KMS-11 (cell line): ENCODE measurements around the gene TCEA3.

Source experiments
- H2AFZ ChIP-seq: fragments of 200-600 bp; sonication (generic); 2 replicates; pipeline ENCODE4 v1.6.1; 2016; ENCODE audit warnings: antibody characterized with exemption, mixed run types, low read depth
- H3K27ac ChIP-seq: fragments of 200-600 bp; sonication (generic); 2 replicates; pipeline ENCODE4 v1.6.1; 2016; ENCODE audit warnings: mild to moderate bottlenecking, mixed run types
- H3K27me3 ChIP-seq: fragments of 200-600 bp; sonication (generic); 2 replicates; pipeline ENCODE4 v1.6.1; 2017; ENCODE audit warnings: mild to moderate bottlenecking, low read depth, mixed run types, moderate library complexity; ENCODE audit not compliant: insufficient read depth
- H3K36me3 ChIP-seq: fragments of 200-600 bp; sonication (generic); 2 replicates; pipeline ENCODE4 v1.6.1; 2017; ENCODE audit warnings: mild to moderate bottlenecking, mixed run types; ENCODE audit not compliant: insufficient read depth
- H3K4me1 ChIP-seq: fragments of 200-600 bp; sonication (generic); 2 replicates; pipeline ENCODE4 v1.6.1; 2016; ENCODE audit warnings: mild to moderate bottlenecking, low read depth, mixed run types; ENCODE audit not compliant: poor library complexity, severe bottlenecking
- H3K4me2 ChIP-seq: fragments of 200-600 bp; sonication (generic); 2 replicates; pipeline ENCODE4 v1.7.0; 2016; ENCODE audit warnings: mild to moderate bottlenecking, mixed run types
- H3K4me3 ChIP-seq: fragments of 200-600 bp; sonication (generic); IDR thresholded peaks from 2 replicates; pipeline ENCODE4 v1.6.1; 2017; ENCODE audit warnings: low read depth, low read length, mixed read lengths; ENCODE audit not compliant: insufficient read depth
- H3K79me2 ChIP-seq: fragments of 200-600 bp; sonication (generic); 2 replicates; pipeline ENCODE4 v1.6.1; 2016; ENCODE audit warnings: low read depth, mixed run types; ENCODE audit not compliant: insufficient read depth
- H3K9ac ChIP-seq: fragments of 200-600 bp; sonication (generic); 2 replicates; pipeline ENCODE4 v1.6.1; 2016; ENCODE audit warnings: mild to moderate bottlenecking, mixed run types
- H4K20me1 ChIP-seq: fragments of 200-600 bp; sonication (generic); 2 replicates; pipeline ENCODE4 v1.6.1; 2016; ENCODE audit warnings: mild to moderate bottlenecking, mixed run types; ENCODE audit not compliant: insufficient read depth
- TF ChIP-seq, protein P1 (sequence below): fragments of 200-600 bp; sonication (generic); conservative IDR thresholded peaks from 2 replicates; pipeline ENCODE4 v1.6.1; 2017; ENCODE audit warnings: low read depth, mild to moderate bottlenecking, antibody characterized with exemption, low read length, moderate library complexity, mixed read lengths

Gene TCEA3

GRCh38 chr1:23407016-23407630 is 17.4 kb downstream of the TCEA3 start:
- TF ChIP-seq, protein P1, sequence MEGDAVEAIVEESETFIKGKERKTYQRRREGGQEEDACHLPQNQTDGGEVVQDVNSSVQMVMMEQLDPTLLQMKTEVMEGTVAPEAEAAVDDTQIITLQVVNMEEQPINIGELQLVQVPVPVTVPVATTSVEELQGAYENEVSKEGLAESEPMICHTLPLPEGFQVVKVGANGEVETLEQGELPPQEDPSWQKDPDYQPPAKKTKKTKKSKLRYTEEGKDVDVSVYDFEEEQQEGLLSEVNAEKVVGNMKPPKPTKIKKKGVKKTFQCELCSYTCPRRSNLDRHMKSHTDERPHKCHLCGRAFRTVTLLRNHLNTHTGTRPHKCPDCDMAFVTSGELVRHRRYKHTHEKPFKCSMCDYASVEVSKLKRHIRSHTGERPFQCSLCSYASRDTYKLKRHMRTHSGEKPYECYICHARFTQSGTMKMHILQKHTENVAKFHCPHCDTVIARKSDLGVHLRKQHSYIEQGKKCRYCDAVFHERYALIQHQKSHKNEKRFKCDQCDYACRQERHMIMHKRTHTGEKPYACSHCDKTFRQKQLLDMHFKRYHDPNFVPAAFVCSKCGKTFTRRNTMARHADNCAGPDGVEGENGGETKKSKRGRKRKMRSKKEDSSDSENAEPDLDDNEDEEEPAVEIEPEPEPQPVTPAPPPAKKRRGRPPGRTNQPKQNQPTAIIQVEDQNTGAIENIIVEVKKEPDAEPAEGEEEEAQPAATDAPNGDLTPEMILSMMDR: no peak
- H2AFZ ChIP-seq: no peak overlapping the region
- H3K27ac ChIP-seq: no peak overlapping the region
- H3K4me3 ChIP-seq: no peak overlapping the region
- no peaks in the 10 kb centered on the region for H3K79me2 ChIP-seq
- H3K36me3 ChIP-seq: no peaks in the 10 kb centered on the region
- H3K4me1 ChIP-seq: peaks cover 5% of the 10 kb centered on the region
- no peaks in the 10 kb centered on the region for H4K20me1 ChIP-seq
- H3K27me3 ChIP-seq: no peaks in the 10 kb centered on the region
- H3K4me2 ChIP-seq: no peak overlapping the region
- H3K9ac ChIP-seq: no peak overlapping the region

DNA sequence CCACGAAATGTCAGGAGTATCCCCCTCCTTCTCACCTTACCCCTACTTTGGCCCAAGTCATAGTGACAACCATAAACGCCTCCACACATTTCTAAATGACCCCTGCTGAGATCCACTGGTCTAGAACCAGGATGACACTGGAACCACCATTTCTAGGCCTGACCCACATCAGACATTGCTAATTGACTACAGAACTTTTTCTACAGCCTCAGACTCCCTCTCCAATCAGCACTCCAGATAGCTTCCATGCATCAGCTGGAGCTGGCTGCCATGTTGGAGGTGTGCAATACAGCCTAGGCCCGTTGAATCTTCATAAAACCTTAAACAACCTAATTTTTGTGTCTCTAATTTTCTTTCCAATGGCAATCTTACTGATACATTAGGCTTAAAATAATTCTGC is 18.6 kb downstream of the TCEA3 start:
- H3K36me3 ChIP-seq: no peaks in the 10 kb centered on the region
- no peak overlapping the region for H3K4me2 ChIP-seq
- no peak overlapping the region for H3K27ac ChIP-seq
- no peaks in the 10 kb centered on the region for H3K27me3 ChIP-seq
- no peak overlapping the region for H3K9ac ChIP-seq
- peaks cover 5% of the 10 kb centered on the region for H3K4me1 ChIP-seq
- no peak overlapping the region for H3K4me3 ChIP-seq
- TF ChIP-seq, protein P1: no peak
- no peaks in the 10 kb centered on the region for H4K20me1 ChIP-seq
- no peak overlapping the region for H2AFZ ChIP-seq
- no peaks in the 10 kb centered on the region for H3K79me2 ChIP-seq

- Histone ChIP-seq H3K4me2 (peak overlapping the region; percentile 27; the same call in 1 of the 2 replicates), H3K36me3 (no peaks in the 10 kb centered on the region), H4K20me1 (no peaks in the 10 kb centered on the region), H3K79me2 (no peaks in the 10 kb centered on the region), H3K4me3 (no peak overlapping the region), H3K4me1 (peaks cover 5% of the 10 kb centered on the region), H2AFZ (peak overlapping the region; percentile 63; the same call in 1 of the 2 replicates), H3K27ac (no peak overlapping the region), H3K9ac (no peak overlapping the region), H3K27me3 (no peaks in the 10 kb centered on the region)
- TF ChIP-seq, protein P1: peak; percentile 92
These were observed 20.6 kb downstream of the TCEA3 start for GRCh38 chr1:23403735-23404486.

DNA sequence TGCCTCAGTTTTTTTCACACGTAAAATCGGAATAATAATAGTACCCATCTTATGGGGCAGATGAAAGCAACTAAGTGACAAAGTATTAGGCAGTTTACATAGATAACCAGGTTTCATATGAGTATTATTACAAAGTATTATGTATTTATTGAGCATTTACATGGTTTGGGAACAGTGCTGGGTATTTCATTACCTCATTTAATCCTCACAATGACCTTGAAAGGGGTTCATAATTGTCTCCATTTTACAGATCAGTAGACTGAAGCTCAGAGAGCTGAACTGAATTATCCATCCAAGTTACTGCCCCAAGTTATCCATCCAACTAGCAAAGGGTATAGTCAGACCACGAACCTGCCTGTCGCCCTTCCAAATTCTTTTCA is 21.2 kb downstream of the TCEA3 start:
- peaks cover 5% of the 10 kb centered on the region for H3K4me1 ChIP-seq
- no peak overlapping the region for H3K4me3 ChIP-seq
- H3K79me2 ChIP-seq: no peaks in the 10 kb centered on the region
- H3K36me3 ChIP-seq: no peaks in the 10 kb centered on the region
- H3K4me2 ChIP-seq: peak overlapping the region; percentile 27; the same call in 1 of the 2 replicates
- H3K27me3 ChIP-seq: no peaks in the 10 kb centered on the region
- TF ChIP-seq, protein P1: no peak
- peak overlapping the region; percentile 63; the same call in 1 of the 2 replicates for H2AFZ ChIP-seq
- no peaks in the 10 kb centered on the region for H4K20me1 ChIP-seq
- no peak overlapping the region for H3K9ac ChIP-seq
- no peak overlapping the region for H3K27ac ChIP-seq
